Measurements from ENCODE around the gene IL12RB2. TPM values are rescaled to one million over a fixed set of nuclear protein-coding genes. Genes with fewer than 3 reads are reported as not detected.

Gene IL12RB2
- total and polyA plus RNA-seq, 4 donors: 0.02 to 2.1 (median 0.44) TPM

GRCh38 chr1:67427465-67427864, 119.8 kb downstream of the IL12RB2 start:
- no peak overlapping the region for H3K4me3 ChIP-seq
- peaks cover 0 to 19% (median 4%) of the 10 kb centered on the region in 5 donors for H3K4me1 ChIP-seq (ENCODE audit: control insufficient read depth in 5 of 5, insufficient read depth in 5 of 5, low read length in 5 of 5)
- ATAC-seq (ENCODE audit: insufficient read depth, low FRiP score) (no peak), DNase-seq (no peak)
- 0 to 7% methylated on average over 2 of the region's 2 CpGs for WGBS, 2 donors
- H3K36me3 ChIP-seq (ENCODE audit: control insufficient read depth in 4 of 4, insufficient read depth in 4 of 4, low read length in 4 of 4): peaks cover 4 to 40% (median 22%) of the 10 kb centered on the region in 4 donors
- H3K9ac ChIP-seq (ENCODE audit: insufficient read depth in 1 of 2, low read length in 2 of 2): peak overlapping the region in 1 of 2 donors; percentile 63
- no peak overlapping the region for H3K27ac ChIP-seq (ENCODE audit: low read depth in 1 of 2, low read length in 1 of 2)
- H3K9me3 ChIP-seq (ENCODE audit: control insufficient read depth in 4 of 4, insufficient read depth in 3 of 4, low read length in 3 of 4): no peaks in the 10 kb centered on the region
- no peaks in the 10 kb centered on the region for H3K27me3 ChIP-seq (ENCODE audit: control insufficient read depth in 3 of 3, insufficient read depth in 3 of 3, low read length in 2 of 3)
- no peak for TF ChIP-seq CTCF (IDR thresholded peaks at IDR 0.05; ENCODE audit: control extremely low read depth, extremely low read depth)

DNA sequence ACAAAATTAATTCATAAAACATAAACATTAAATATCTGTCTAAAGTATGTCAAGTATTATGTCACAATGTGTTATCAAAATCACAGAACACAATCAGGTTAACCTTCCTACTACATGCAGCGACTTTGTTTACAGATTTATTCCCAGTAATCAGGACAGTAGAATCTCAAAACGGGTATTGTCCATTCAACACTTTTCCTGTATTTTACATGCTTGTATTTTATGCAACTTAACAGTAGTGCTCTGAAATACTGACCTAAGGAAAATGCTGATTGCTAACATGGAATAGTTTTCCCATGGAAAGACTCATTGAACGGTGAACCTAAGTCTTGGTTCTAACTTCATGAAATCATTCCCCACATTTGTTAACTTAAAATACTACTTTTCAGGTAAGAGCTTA, 120.3 kb downstream of the IL12RB2 start:
- Histone ChIP-seq H3K4me3 (no peak overlapping the region), H3K27me3 (ENCODE audit: control insufficient read depth in 3 of 3, insufficient read depth in 3 of 3, low read length in 2 of 3) (no peaks in the 10 kb centered on the region), H3K36me3 (ENCODE audit: control insufficient read depth in 4 of 4, insufficient read depth in 4 of 4, low read length in 4 of 4) (peaks cover 4 to 36% (median 19%) of the 10 kb centered on the region in 4 donors), H3K27ac (ENCODE audit: low read depth in 1 of 2, low read length in 1 of 2) (no peak overlapping the region), H3K9ac (ENCODE audit: insufficient read depth in 1 of 2, low read length in 2 of 2) (peak overlapping the region; percentile 9 to 63), H3K9me3 (ENCODE audit: control insufficient read depth in 4 of 4, insufficient read depth in 3 of 4, low read length in 3 of 4) (no peaks in the 10 kb centered on the region), H3K4me1 (ENCODE audit: control insufficient read depth in 5 of 5, insufficient read depth in 5 of 5, low read length in 5 of 5) (peaks cover 0 to 19% (median 4%) of the 10 kb centered on the region in 5 donors)
- ATAC-seq (ENCODE audit: insufficient read depth, low FRiP score) (no peak), DNase-seq (no peak)
- no peak for TF ChIP-seq CTCF (IDR thresholded peaks at IDR 0.05; ENCODE audit: control extremely low read depth, extremely low read depth)
- WGBS, 2 donors: 2% methylated on average over 3 of the region's 3 CpGs

GRCh38 chr1:67429011-67429527, 121.4 kb downstream of the IL12RB2 start:
- peaks cover 4 to 28% (median 12%) of the 10 kb centered on the region in 4 donors for H3K36me3 ChIP-seq (ENCODE audit: control insufficient read depth in 4 of 4, insufficient read depth in 4 of 4, low read length in 4 of 4)
- 0 to 1% methylated on average over 25 of the region's 25 CpGs for WGBS, 2 donors
- peak overlapping the region; percentile 86 for H3K4me3 ChIP-seq
- peak overlapping the region; percentile 79 to 83 for H3K9ac ChIP-seq (ENCODE audit: insufficient read depth in 1 of 2, low read length in 2 of 2)
- no peak for TF ChIP-seq CTCF (IDR thresholded peaks at IDR 0.05; ENCODE audit: control extremely low read depth, extremely low read depth)
- peak in 2 of 3 donors; percentile 28 to 43 for DNase-seq
- no peak for ATAC-seq (ENCODE audit: insufficient read depth, low FRiP score)
- no peaks in the 10 kb centered on the region for H3K9me3 ChIP-seq (ENCODE audit: control insufficient read depth in 4 of 4, insufficient read depth in 3 of 4, low read length in 3 of 4)
- H3K4me1 ChIP-seq (ENCODE audit: control insufficient read depth in 5 of 5, insufficient read depth in 5 of 5, low read length in 5 of 5): peaks cover 0 to 19% (median 4%) of the 10 kb centered on the region in 5 donors
- H3K27ac ChIP-seq (ENCODE audit: low read depth in 1 of 2, low read length in 1 of 2): peak overlapping the region; percentile 78 to 82
- no peaks in the 10 kb centered on the region for H3K27me3 ChIP-seq (ENCODE audit: control insufficient read depth in 3 of 3, insufficient read depth in 3 of 3, low read length in 2 of 3)
